Measurements from ENCODE around the gene SKA3.

DNA sequence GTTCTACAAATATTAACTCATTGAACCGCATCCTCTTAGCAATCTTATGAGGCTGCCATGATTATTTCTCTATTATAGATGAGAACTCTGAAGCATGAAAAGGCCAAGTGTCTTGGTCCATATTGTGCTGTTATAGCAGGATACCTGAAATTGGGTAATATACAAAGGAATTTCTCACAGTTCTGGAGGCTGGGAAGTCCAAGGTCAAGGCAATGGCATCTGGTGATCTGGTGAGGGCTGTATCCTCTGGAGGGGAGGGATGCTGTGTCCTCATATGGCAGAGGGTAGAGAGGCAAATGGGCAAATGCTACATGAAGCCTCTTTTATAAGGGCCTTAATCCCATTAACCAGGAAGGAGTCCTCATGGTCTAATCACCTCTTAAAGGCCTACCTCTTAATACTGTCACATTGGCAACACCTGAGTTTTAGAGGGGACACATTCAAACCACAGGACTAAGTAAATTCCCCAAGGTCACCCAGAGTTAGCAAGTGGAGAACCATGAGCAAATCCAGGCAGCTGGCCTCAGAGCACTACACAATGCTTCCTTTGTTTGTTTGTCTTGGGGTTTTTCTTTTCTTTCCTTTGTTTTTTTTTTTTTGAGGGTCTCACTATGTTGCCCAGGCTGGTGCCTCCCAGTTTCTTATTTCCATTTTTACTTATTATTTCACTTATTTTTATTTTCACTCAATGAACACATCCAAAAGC is 59.1 kb downstream of the SKA3 start:
- TF ChIP-seq, protein P1, sequence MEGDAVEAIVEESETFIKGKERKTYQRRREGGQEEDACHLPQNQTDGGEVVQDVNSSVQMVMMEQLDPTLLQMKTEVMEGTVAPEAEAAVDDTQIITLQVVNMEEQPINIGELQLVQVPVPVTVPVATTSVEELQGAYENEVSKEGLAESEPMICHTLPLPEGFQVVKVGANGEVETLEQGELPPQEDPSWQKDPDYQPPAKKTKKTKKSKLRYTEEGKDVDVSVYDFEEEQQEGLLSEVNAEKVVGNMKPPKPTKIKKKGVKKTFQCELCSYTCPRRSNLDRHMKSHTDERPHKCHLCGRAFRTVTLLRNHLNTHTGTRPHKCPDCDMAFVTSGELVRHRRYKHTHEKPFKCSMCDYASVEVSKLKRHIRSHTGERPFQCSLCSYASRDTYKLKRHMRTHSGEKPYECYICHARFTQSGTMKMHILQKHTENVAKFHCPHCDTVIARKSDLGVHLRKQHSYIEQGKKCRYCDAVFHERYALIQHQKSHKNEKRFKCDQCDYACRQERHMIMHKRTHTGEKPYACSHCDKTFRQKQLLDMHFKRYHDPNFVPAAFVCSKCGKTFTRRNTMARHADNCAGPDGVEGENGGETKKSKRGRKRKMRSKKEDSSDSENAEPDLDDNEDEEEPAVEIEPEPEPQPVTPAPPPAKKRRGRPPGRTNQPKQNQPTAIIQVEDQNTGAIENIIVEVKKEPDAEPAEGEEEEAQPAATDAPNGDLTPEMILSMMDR (conservative IDR thresholded peaks at IDR 0.05 in 1 of 2, IDR thresholded peaks at IDR 0.05 in 1 of 2; ENCODE audit: low read depth in 1 of 2, low read length in 2 of 2), result no peak
- no peak for TF ChIP-seq EZH2 (IDR thresholded peaks at IDR 0.05; ENCODE audit: low read length, missing control alignments)

Data from fibroblast of lung (primary cell).